Urothelium cell line (cell line): ENCODE data around the gene STARD4.

Experiments used
- DNase-seq: peaks from one replicate; pipeline ENCODE4 v3.0.0; 2011; ENCODE audit warnings: low spot score, mixed read lengths
- FAIRE-seq: peaks from 2 replicates; lab custom pipeline; 2011; peaks lifted over from hg19 to GRCh38; lab: Jason Lieb, UNC

STARD4 gene, protein sequence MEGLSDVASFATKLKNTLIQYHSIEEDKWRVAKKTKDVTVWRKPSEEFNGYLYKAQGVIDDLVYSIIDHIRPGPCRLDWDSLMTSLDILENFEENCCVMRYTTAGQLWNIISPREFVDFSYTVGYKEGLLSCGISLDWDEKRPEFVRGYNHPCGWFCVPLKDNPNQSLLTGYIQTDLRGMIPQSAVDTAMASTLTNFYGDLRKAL

DNA sequence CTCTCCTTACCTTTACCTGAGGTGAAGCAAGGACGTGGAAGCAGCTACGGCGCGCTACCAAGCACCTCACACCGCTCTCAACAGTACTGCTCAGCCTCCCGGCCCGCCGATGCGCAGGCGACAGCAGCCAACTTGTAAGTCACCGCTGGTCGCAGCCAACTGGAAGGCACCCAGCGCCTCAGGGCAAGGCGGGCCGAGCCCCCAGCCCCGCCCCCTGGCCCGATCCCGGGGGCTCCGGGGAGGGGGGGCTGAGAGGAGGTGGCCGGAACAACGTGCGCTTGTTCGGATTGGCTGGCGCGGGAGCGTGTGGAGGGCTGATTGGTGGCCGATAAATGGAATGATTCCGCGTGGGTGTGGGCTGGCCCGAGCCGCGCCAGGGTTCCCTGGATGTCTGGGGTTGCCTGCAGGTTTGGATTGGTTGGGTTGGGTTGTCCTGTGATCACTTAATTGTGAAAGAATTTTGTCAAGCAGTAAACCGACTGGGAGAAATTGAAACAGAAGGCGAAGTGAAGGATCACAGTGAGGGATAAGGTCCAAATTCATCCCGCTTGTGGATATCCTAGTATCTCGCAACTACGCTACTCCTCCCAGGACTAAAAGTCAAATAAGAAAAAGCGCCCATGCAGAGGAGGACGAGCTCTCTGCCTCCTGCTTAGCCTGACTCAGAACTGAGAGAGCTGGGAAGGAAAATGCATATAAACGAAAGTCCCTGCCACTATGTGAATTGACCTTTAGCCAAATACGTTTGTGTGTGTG is at the start of gene STARD4:
Gene STARD4 (minus strand): TSS at position 161 of the 756 bp plus-strand sequence. CDS start 5,102 bp downstream, outside the sequence.
- FAIRE-seq (peak; percentile 97), DNase-seq (peak; percentile 95)

DNA sequence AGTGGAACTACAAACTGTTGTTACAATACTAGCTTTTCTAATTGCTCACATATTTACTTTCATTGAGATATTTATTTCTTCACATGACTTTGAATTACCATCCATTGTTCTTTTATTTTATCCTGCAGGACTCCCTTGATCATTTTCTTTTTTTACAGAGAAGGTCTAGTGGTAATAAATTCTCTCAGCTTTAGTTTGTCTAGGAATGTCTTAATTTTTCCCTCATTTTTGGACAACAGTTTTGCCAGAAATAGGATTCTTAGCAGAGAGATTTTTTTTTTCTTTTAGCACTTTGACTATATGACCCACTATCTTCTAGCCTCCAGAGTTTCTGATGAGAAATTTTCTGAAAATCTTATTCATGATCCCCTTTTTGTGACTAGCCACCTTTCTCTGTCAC is 47.3 kb upstream of the STARD4 start:
- FAIRE-seq, result no peak

DNA sequence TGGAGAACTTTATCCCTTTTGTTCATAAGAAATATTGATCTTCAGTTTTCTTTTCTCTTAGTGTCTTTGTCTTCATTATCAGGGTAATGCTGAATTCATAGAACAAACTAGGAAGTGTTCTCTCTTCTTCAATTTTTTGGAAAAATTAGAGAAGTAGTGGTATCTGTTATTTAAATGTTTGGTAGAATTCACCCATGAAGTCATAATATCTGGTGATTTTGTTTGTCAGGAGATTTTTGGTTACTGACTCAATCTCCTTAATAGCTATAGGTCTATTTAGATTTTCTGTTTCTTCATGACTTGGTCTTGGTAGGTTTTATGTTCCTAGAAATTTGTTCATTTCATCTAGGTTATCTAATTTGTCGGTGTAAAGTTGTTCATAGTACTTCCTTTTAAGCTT is 45.4 kb upstream of the STARD4 start:
- no peak for DNase-seq
- FAIRE-seq, result no peak

More for the DNA sequence above, 47.3 kb upstream of the STARD4 start:
- DNase-seq, result no peak

DNA sequence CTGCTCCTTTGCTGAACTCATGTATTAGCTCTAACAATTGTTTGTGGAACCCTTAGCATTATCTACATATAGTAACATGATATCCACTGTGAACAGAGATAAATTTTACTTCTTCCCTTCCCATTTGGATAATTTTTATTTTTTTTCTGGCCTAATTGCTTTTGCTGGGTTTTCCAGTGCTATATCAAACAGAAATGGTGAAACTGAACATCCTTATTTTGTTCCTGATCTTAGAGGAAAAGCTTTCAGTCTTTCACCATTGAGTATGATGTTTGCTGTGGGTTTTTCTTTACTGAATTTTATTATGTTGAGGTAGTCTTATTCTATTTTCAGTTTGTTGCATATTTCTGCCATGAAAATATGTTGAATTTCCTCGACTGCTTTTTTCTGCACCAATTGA is 44.8 kb upstream of the STARD4 start:
- FAIRE-seq, result no peak
- DNase-seq, result no peak

DNA sequence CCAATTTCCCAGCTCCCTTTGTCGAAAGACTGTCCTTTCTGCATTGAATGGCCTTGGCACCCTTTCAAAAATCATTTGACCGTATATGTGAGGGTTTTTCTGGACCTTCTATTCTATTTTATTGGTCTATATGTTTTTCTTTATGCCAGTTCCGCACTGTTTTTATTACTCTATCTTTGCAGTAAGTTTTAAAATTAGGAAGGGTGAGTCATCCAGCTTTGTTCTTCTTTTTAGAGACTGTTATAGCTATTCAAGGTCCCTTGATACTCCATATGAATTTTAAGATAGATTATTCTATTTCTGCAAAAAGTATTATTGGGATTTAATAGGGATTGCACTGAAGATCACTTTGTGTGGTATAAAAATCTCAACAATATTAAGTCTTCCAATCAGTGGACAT is 44.2 kb upstream of the STARD4 start:
- FAIRE-seq (no peak), DNase-seq (no peak)

DNA sequence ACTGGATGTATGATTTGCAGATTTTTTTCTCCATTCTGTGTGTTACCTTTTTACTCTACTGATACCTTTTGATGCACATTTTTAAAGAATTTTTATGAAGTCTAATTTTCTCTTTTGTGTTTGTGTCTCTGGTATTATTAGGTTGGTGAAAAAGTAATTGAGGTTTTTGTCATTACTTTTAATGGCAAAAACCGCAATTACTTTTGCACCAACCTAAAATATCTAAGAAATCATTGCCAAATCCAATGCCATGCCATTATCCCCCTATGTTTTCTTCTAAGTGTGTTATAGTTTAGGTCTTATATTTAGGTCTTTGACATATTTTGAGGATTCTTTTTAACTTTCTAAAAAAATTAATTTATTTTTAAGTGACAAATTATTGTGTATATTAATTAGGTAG is 43.4 kb upstream of the STARD4 start:
- no peak for DNase-seq
- FAIRE-seq, result no peak

DNA sequence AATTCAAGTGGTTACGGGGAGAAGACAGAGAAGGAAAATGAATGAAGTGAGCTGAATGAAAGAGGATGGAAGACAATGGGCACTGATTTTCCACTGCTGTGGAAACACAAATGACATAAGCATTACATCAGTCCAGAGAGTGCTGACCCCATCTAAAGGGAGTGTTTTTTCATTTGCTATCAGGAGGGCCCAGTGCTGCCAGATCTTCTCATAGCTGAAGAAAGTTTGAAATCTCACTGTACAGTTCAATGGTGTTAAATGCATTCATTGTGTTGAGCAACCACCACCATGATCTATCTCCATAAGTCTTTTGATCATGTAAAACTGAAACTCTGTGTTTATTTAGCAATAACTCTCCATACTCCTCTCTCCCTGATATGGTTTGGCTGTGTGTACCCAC is 41.5 kb upstream of the STARD4 start:
- FAIRE-seq (no peak), DNase-seq (no peak)

DNA sequence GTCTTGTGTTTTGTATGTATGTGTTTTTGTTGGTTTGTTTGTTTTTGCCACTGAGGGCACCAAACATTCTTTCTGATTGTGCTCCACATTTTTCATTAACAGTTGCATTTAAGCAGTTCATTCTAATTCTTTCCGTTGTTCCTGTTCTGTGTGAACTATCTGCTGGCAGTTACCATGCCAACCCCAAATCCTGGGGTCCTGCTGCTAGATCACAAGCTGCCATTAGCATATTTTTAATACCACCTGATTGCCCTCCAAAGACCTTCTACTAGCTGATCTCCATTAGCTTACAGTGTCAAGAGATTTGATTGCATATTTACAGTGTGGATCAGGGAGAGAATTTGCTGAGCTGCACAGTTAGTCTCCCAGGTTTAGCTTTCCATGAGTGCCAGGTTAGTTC is 40.6 kb upstream of the STARD4 start:
- DNase-seq (no peak), FAIRE-seq (no peak)

DNA sequence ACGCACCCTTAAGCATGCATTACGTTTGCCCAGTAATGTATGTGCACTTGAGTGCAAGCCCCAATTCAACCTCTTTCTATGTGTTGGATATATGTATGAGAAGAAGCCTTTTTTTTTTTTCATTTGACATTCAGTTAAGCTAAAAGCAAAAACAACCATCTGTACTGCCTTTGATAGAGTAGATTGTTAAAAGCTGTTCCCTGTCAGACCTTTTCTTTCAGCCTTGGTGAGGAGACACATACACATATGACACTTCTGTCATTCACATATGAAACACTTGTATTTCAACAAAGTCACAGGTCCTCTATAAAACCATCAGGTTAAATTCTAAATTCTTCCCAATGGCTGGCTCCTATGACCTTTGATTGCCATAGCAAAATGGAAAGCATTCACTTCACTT is 40.2 kb upstream of the STARD4 start:
- no peak for FAIRE-seq
- DNase-seq, result no peak

DNA sequence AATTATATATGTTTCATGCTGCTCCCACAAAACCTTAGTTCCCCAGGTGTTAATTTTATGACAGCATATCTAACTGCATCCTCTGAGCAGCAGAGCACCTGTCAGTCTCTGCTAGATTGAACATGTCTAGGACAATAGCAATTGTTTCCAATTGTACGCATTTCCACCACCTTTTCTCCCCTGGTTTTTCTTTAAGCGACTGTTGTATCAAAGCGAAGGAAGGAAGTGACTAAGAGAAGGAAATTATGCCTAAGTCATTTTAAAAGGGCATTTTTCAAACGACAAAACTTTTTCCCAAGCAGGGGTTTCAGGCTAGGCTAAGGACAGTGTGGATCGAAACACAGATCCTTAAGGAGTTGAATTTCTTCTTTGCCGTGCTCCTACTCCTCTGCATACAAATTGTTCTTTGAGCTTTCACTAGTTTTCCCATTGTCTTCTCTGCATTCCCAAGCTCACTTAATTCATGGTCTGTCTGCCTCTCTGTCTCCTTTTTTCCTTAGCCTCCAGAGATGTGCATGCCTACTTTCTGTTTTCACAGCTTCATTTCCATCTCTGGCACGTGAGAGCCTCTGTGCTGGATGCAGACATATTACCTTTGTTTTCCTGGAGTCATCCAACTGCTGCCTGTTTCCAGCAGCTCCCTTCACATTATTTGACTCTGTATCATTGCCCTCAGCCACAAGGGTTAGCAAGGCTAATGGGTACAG is 39.4 kb upstream of the STARD4 start:
- FAIRE-seq, result no peak
- no peak for DNase-seq

DNA sequence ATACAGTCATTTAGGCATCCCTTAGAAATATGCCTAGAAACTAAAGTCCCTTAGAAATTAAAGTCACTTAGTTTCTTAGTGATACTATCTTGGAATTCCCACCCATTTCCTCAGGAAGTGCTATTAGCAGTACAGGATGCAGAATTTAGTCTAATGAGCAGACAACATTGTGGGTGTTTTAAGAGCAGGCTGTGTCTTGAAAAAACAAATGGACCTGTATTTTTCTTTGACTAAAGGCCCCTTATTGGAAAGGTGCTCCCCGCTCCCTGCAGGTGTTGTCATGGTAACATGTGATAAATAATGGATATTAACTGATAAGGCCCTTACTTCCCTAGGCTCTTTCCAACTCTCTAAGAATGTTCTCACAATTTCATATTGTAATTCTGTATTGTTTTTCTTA is 38.8 kb upstream of the STARD4 start:
- no peak for FAIRE-seq
- no peak for DNase-seq

DNA sequence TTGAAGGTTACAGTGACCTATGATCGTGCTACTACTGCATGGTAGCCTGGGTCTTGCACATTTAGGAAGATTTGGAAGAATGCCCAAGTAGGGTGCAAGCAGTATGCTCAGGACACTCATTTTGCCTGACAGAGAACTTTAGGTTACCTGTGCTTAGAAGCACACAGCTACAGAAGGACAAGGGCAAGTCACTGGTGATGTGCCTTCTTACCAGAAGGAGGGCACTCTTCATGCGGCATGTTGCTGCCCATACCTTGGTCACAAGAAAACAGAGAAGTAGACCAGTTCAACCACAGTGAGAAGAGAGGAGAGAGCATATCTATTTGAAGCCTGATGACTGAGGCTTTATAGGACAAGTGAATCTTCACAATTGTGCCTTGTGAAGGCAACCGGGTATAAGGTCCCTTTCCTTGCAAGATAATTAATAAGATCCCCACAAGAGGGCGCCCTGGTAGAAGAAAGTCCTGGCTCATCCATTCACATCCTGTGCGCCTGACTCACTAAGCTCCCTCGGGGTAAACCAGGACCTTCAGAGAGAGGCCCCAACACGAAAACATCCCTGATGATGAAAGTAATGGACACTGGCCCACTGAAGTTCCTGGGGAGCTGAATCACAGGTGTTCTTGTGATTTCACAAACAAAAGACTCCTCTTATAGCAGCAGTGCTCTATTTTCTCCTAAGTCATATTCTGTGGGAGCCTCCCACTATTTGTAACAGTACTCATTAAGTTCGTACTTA is 38.1 kb upstream of the STARD4 start:
- DNase-seq (peak; percentile 81), FAIRE-seq (no peak)

DNA sequence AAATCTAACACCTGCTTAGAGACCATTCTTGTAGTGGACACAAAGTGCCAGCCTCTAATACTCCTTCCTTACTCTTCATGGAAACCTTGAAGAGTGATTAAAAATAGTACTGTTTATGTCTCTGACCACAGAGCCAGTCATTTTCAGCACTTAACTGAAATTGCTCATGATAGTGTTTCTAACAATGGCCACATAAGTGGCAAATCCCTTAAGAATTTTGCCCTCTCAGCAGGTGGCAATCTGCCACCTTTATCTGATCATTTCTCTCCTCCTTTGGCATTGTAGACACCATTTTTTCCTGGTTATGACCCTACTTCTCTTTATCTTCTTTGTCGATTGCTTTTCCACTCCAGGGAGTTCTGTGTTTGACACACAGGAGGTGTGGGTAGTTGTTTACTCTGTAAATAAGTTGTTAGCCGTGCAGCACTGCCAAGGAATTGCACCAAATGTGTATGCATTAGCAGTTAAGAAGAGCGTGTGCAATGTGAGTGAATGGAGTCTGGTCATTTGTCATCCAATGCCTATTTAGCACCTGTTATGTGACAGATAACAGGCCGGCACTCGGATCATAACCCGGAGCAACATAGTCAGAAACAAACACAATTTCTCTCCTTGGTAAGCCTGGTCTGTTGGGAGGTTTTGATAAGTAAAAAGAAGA is 36.8 kb upstream of the STARD4 start:
- no peak for FAIRE-seq
- DNase-seq, result no peak

DNA sequence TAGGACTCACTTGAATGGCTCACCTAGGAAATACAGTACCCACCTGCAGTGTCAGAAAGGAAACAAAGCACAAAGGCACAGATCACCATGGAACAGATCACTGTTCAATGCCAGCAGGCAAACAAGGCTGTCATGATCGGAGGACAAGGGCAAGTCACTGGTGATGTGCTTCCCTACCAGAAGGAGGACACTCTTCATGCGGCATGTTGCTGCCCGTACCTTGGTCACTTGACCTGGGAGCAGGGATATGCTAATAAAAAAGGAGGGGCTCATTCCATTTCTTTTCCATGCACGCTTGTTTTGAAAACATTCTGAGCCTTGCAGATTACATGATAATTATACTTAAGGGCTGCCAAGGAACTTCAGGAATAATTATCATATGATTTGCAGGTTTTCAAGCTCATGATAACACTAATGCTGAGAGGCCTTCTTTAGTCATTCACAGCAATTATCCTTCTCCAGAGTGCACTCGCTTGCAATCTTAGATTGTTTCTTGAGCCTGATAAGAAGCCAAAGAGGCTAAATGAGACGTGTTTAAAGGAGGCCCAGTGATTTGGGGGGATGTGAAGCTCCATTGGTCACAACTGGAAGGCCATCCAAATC is 36.1 kb upstream of the STARD4 start:
- DNase-seq, result no peak
- FAIRE-seq, result no peak

DNA sequence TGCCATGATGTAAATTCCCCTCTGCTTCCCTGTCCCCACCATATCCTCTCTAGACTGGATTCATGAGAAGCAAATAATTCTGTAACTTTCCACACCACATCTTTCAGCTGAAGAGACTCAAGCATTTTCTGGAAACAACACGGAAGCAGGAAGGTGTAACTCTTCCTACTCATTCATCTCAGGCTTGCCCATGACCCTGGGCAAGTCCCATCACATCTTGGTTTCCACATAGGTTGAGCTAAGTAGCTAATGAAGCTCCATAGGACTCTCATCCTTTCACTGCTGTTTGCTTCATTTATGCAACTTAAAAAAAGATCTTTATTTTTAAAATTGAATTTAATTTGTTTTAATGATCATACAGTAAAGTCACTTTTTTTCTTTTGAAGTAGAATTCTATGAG is 32.7 kb upstream of the STARD4 start:
- FAIRE-seq (no peak), DNase-seq (no peak)

DNA sequence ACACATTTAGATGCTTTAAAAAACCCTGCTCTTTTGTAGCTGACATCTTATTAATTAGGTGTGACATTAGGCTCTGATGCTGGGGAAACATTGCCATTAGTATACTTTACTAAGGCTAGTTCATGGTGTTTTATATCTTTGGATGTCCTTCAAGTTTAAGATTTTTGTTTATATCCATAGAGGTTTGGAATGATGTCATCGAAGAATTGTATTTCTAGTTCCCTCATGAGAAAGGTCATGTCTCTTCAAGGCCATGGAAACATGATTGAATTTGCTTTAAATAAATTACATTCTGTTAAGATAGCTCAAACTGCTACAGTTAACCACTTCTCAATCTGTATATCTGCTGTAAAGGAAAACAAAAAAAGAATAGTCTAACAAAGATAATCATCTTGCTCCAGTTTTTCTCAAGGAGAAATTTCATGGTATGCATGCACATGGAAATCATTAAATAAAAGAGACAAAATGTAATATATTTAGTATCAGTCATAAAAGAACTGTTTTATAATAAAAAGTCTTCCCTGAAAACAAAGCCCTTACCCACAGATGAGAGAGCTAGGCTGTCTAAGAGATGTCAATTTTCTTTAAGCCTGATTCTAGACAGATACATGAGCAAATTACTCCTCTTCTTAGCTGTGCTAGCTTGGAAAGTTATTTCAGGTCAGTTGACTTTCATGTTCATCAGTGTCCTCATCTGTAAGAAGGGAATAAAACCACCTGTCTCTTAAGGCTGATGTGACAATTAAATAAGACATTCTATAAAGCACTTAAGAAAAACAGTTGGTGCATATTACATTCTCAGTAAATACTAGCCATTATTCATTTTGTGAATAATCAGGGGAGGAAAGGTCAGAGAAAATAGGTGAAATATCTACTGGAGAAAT is 25.0 kb upstream of the STARD4 start:
- DNase-seq, result no peak
- no peak for FAIRE-seq

DNA sequence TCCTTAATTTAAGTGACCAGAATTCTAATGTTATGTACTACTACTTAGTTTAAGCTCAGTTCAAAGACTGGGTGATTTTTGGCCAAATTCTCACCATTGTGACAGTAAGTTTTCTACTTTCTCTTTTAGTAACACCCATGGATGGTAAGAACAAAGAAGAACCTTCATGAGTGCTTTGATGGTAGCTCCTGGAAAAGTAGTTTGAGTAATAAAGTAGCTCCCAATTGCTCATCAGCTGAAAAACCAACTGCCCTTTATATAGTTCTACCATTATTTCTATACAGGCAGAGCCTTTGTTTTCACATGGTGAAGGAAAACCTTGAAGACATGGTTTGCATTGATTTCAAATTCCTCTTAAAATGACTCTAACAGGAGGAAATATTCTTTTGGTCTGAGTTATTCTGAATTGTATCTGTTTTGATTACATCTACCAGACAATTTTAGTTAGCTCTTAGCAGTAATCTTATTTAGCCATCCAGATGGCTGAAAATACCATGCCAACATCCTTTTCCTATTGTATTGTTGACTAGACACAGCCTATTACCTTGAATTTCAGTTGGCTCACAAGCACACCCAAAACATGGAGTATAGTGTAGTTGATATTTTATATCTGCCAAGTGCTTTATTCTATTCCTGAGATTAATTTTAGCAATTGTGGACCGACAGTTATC is 23.7 kb upstream of the STARD4 start:
- DNase-seq, result no peak
- FAIRE-seq, result no peak

DNA sequence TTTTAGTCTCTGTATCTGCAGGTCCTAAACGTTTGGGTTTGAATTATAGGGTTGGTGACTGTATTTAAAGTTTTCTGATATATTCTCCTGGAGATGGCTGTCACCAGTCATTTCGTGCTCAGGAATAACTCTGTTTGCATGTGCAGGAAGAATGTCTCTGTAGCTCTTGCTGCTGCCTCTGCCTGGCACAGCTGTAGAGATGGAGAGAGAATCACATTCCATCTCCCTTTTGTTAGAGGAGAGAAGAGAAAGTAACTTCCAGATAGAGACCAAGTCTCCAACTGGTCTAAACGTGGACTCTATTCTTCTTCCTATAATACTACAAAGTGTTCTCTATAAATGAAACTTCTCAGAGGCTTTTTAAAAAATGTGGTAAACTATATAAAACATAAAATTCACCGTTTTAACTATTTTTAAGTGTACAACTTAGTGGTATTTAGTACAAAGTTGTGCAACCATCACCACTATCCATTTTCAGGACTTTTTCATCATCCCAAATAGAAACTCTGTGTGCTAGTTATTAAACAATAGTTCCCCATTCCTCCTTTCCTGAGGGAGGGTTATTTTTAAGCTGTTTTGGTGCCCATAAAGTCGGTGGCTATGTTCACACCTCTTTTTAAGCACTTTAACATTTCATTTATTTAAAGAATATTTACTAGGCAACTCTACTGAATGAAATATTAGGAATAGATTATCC is 20.7 kb upstream of the STARD4 start:
- no peak for FAIRE-seq

More for the DNA sequence above, 20.7 kb upstream of the STARD4 start:
- no peak for DNase-seq
